ENCODE data around the gene FBXW5. TPM values are rescaled to one million over a fixed set of nuclear protein-coding genes. Genes with fewer than 3 reads are reported as not detected.

The FBXW5 gene
- total RNA-seq, 2 experiments from 2014 or later, result 54.4 to 66.4 TPM

DNA sequence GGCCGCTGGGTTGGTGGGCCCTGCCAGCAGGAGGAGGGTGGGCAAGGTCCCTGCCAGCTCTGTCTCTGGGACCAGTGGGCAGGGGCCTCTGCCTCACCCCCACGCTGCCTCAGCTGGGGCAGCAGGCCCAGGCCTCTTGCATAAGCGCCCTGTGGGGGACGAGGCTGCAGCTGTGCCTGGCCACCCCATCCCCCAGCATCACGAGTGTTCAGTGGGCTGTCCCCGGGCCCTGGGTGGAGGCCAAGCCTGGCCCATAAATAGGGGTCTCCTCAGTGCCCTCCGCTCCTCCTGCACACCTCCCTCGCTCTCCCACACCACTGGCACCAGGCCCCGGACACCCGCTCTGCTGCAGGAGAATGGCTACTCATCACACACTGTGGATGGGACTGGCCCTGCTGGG is 32.7 kb upstream of the FBXW5 start, which contains the start of gene PTGDS:
TSS of gene PTGDS (plus strand) at position 282 of the 400 bp plus-strand sequence. CDS start at position 357, 75 bp downstream.
- ChIA-PET POLR2A (no interaction called here), CTCF (no interaction called here)
- H3K27ac Mint-ChIP-seq, result no peak within 1 kb of the TSS
- no peaks in the 10 kb centered on the region for H3K9me3 Mint-ChIP-seq (ENCODE audit: low read depth)
- H3K36me3 Mint-ChIP-seq (ENCODE audit: low read depth), result no peaks in the 10 kb centered on the region
- intact Hi-C loops (cut with DNase I, micrococcal nuclease), result no loop called here
- peaks cover 13% of the 10 kb centered on the region for H3K4me1 Mint-ChIP-seq
- no peaks in the 10 kb centered on the region for H3K27me3 Mint-ChIP-seq
- DNase-seq, result no peak
- H3K4me3 Mint-ChIP-seq, result no peak within 1 kb of the TSS
- no peak for ATAC-seq

DNA sequence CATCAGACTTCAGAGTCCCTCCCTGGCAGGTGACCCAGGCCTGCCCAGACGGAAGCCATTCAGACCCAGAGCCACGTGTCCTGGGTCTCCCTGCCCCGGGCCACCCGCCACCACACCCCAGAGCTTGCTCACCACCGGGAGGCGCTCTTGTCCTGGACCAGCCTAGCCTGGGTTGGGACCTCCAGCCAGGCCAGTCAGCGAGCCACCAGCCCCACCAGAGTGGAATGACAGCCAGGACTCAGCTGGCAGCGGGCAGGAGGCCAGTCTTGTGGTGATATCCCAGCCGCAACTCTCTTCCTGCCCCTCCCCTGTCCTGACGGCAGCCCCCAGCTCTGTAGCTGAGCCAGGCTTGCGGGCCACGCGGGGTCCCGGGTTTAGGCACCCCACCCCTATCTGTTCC is 31.1 kb upstream of the FBXW5 start:
- ChIA-PET CTCF (interaction anchor here (0.6 to 2.9 kb wide), 11 partner anchors 11 to 261 kb away, joined by 3 to 12 read pairs (median 3); partner anchors contain the start of gene PAXX), POLR2A (interaction anchor here (0.6 kb wide), 1 partner anchor 306 kb away, joined by 3 read pairs; no protein-coding TSS in a partner anchor)
- Mint-ChIP-seq H3K27ac (peak overlapping the region; percentile 25), H3K9me3 (ENCODE audit: low read depth) (no peaks in the 10 kb centered on the region), H3K4me3 (no peak overlapping the region), H3K36me3 (ENCODE audit: low read depth) (no peaks in the 10 kb centered on the region), H3K4me1 (peaks cover 13% of the 10 kb centered on the region), H3K27me3 (no peaks in the 10 kb centered on the region)
- intact Hi-C loops (cut with DNase I, micrococcal nuclease), result no loop called here
- DNase-seq (peak; percentile 70), ATAC-seq (peak; percentile 31)

DNA sequence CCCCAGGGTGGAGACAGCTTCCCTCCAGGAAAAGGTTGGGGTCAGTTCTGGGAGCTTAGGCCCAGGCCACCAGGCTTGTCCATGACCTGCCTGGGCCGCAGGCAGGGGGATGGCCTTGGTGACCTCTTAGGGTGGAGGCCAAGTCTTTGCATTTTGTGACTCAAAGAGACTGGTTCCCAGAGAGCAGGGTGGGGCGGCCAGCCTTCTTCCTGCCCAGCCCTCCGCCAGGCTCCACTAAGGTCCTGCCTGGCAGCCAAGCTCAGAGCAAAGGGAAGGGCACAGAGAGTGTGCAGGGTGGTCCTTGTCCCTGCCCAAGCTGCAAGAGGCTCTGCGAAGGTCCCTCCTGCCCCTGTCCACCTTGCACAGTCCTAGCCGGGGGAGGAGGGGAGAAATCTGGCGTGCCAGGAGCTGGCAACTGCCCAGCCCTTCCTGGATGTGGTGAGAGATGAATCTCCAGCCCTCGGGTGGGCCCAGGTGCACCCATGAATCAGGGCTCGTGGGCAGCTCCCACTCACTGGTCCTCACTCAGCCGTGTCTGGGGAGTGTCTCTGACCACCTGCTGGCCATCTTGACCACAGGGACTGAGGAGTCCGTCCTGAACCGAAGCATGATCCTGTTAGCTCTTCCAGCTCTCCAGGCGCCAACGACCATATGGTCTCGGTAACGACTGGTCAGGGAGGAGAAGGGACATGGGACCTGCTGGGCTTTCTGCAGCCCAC is 30.4 kb upstream of the FBXW5 start:
- POLR2A ChIA-PET, result no interaction called here
- DNase-seq, result no peak
- H3K36me3 Mint-ChIP-seq (ENCODE audit: low read depth), result no peaks in the 10 kb centered on the region
- peak overlapping the region; percentile 25 for H3K27ac Mint-ChIP-seq
- no peaks in the 10 kb centered on the region for H3K9me3 Mint-ChIP-seq (ENCODE audit: low read depth)
- CTCF ChIA-PET, result interaction anchor here (0.6 to 2.9 kb wide), 9 partner anchors 12 to 262 kb away, joined by 3 to 12 read pairs (median 3); partner anchors contain the start of gene PAXX
- intact Hi-C loops (cut with DNase I, micrococcal nuclease), result no loop called here
- H3K27me3 Mint-ChIP-seq, result no peaks in the 10 kb centered on the region
- peak; percentile 11 for ATAC-seq
- H3K4me1 Mint-ChIP-seq, result peaks cover 13% of the 10 kb centered on the region
- H3K4me3 Mint-ChIP-seq, result no peak overlapping the region

DNA sequence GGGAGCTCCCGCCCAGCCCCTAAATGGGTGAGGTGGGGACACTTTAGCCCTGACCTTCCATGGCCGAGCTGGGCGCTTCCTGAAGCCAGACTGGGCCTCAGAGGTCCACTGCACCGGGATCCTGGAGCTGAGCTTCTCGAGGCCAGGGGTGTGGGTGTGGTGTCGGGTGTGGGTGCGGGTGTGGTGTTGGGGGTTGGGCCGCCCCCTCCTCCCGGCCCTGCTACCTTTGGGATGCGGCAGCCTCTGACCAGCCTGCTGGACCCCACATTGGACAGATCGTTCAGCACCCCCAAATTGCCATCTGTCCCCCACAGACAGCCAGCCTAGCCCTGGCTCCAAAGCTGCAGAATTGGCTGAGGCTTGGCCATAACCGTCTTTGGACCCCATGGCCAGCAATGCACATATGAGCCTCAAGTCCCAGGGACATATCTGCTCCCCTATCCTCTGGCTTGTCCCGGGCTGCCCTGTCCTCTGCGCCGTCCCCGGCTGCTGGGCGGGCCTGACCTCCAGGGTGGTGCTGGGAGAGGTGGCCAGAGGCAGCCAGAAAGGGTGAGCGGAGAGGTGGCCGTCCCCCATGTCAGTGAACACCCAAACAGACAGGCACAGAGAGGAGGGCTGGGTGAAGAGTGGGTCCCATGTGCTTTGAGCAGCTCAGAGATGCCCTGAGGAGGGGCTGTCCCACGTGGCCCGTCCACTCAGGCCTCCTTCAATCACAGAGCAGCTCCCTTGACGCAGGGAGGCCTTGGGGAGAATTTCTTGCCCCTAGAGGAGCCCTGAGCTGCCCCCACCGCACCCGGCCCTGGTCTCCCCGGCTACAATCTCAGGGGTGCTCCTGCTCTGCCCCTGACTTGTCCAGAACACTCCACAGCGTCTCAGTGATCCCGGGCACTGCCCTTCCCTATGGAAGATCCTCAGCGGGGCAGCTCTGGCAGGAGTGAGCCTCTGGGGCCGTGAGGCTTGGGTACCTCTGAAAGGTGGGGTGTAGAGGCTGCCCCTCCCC is 29.4 kb upstream of the FBXW5 start:
- Mint-ChIP-seq H3K27ac (no peak overlapping the region), H3K36me3 (ENCODE audit: low read depth) (no peaks in the 10 kb centered on the region), H3K4me3 (no peak overlapping the region), H3K9me3 (ENCODE audit: low read depth) (no peaks in the 10 kb centered on the region), H3K4me1 (peaks cover 13% of the 10 kb centered on the region), H3K27me3 (no peaks in the 10 kb centered on the region)
- ChIA-PET POLR2A (no interaction called here), CTCF (interaction anchor here (0.7 to 2.9 kb wide), 3 partner anchors 55 to 180 kb away, joined by 4 to 12 read pairs (median 5); no protein-coding TSS in a partner anchor)
- DNase-seq (no peak), ATAC-seq (no peak)
- intact Hi-C loops (cut with DNase I, micrococcal nuclease), result no loop called here

DNA sequence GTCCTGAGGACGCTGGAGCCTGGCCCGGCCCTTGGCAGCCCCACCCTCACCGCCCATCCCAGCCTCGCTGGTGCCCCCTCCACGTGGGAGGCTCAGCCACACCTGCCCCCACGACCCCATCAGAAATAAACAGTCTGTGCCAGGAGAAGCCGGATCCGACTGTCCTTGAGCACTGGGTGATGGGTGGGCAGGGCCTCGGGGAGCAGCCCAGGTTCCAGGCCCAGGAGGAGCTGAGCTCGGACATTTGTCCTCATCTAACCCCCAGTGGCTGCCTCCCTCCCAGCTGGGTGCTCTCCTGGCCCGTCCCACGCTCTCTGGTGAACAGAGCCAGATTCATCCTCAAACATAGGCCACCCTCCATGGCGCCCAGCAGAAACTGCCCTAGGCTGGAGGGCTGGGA is 28.2 kb upstream of the FBXW5 start:
- no peak for DNase-seq
- intact Hi-C loops (cut with DNase I, micrococcal nuclease), result no loop called here
- Mint-ChIP-seq H3K27ac (no peak overlapping the region), H3K36me3 (ENCODE audit: low read depth) (no peaks in the 10 kb centered on the region), H3K4me3 (no peak overlapping the region), H3K27me3 (no peaks in the 10 kb centered on the region), H3K9me3 (ENCODE audit: low read depth) (no peaks in the 10 kb centered on the region), H3K4me1 (peaks cover 13% of the 10 kb centered on the region)
- POLR2A ChIA-PET, result no interaction called here
- CTCF ChIA-PET, result no interaction called here
- ATAC-seq, result no peak

DNA sequence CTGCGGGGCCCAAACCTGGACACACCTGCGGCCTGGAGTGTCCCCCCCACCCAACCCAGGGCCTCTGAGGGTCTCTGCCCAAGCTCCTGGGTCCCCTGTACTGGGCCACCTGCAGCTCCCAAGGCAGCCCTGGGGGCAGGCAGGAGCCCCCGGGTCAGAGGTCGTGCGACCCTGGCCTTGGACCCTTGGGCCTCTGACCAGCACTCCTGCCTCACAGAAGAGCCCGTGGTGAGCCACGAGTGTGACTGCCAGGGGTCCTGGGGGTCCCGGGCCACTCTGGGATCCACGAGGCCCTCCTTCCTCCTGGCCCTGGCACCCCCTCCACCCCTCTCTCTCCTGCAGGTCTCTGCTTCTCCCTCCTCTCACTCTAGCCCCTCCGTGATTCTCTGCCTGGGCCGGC is 27.8 kb upstream of the FBXW5 start:
- POLR2A ChIA-PET, result no interaction called here
- Mint-ChIP-seq H3K4me1 (peaks cover 13% of the 10 kb centered on the region), H3K9me3 (ENCODE audit: low read depth) (no peaks in the 10 kb centered on the region), H3K36me3 (ENCODE audit: low read depth) (no peaks in the 10 kb centered on the region), H3K27me3 (no peaks in the 10 kb centered on the region), H3K27ac (no peak overlapping the region), H3K4me3 (no peak overlapping the region)
- no peak for ATAC-seq
- DNase-seq, result no peak
- intact Hi-C loops (cut with DNase I, micrococcal nuclease), result no loop called here
- CTCF ChIA-PET, result interaction anchor here (0.6 kb wide), 1 partner anchor 194 kb away, joined by 4 read pairs; no protein-coding TSS in a partner anchor

DNA sequence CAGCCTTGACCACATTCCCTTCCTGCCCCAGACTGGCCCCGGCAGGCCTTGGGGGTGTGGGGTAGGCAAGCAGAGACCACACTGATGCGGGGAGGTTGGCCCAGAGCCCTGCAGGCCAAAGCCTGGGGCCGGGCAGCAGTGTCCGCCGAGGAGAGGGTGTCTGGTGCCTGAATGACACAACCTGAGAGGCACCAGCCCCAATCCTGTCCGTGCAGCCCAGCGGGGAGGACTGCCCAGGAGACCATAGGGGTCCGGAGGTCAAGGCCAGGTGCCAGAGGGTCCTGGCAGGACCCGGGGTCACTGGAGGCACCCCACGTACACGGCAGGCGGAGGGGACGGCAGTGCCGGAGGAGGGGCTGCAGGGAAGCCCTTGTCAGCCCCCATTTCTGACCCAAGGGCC is 27.2 kb upstream of the FBXW5 start:
- POLR2A ChIA-PET, result no interaction called here
- H3K27ac Mint-ChIP-seq, result no peak overlapping the region
- H3K27me3 Mint-ChIP-seq, result no peaks in the 10 kb centered on the region
- ATAC-seq, result no peak
- no peak for DNase-seq
- H3K36me3 Mint-ChIP-seq (ENCODE audit: low read depth), result no peaks in the 10 kb centered on the region
- H3K9me3 Mint-ChIP-seq (ENCODE audit: low read depth), result no peaks in the 10 kb centered on the region
- H3K4me3 Mint-ChIP-seq, result no peak overlapping the region
- CTCF ChIA-PET, result interaction anchor here (0.6 kb wide), 2 partner anchors 193 to 247 kb away, joined by 4 read pairs; no protein-coding TSS in a partner anchor
- intact Hi-C loops (cut with DNase I, micrococcal nuclease), result no loop called here
- peaks cover 13% of the 10 kb centered on the region for H3K4me1 Mint-ChIP-seq

DNA sequence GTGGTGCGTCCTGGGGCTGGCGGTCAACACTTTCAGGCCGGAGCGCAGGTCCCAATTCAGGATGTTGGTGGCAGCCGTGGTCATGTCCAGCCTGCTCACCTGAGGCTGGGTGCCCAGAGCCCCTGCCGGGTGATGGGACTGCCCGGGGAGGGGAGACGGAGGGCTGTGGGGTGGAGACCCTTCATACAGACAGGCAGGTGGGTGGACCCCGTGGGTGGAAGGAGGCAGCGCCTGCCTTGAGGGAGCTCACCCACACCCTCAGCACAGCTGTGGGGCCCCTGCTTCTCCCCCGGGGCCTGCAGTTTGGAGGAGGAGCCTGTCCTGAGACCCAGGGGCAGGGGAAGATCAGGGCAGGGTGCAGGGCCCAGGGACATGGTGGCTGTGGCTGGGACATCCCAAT is 25.8 kb upstream of the FBXW5 start:
- POLR2A ChIA-PET, result no interaction called here
- no peak overlapping the region for H3K27ac Mint-ChIP-seq
- H3K27me3 Mint-ChIP-seq, result no peaks in the 10 kb centered on the region
- CTCF ChIA-PET, result interaction anchor here (0.6 kb wide), 1 partner anchor 60 kb away, joined by 3 read pairs; no protein-coding TSS in a partner anchor
- H3K4me3 Mint-ChIP-seq, result no peak overlapping the region
- H3K36me3 Mint-ChIP-seq (ENCODE audit: low read depth), result no peaks in the 10 kb centered on the region
- DNase-seq (no peak), ATAC-seq (no peak)
- intact Hi-C loops (cut with DNase I, micrococcal nuclease), result no loop called here
- H3K9me3 Mint-ChIP-seq (ENCODE audit: low read depth), result no peaks in the 10 kb centered on the region
- peaks cover 16% of the 10 kb centered on the region for H3K4me1 Mint-ChIP-seq

DNA sequence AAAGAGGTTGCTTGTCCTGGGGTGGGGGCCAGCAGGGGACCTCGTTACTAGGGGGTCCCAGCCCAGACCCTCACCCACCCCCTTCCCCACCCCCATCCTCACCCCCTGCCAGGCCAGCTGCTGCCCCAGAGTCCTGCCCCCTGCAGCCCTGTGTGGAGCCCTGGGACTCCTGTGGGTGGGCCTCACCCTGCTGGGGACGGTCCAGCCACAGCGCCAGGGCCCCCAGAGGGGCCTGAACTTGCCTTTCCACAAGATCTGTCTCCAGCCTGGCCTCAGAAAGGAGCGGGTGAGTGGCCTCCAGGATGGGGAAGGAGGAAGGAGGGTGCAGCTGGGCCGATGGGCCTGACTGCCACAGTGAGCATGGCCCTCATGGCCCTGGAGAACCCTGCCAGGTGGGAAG is 25.2 kb upstream of the FBXW5 start:
- H3K36me3 Mint-ChIP-seq (ENCODE audit: low read depth), result no peaks in the 10 kb centered on the region
- CTCF ChIA-PET, result no interaction called here
- POLR2A ChIA-PET, result no interaction called here
- ATAC-seq (no peak), DNase-seq (no peak)
- no peaks in the 10 kb centered on the region for H3K9me3 Mint-ChIP-seq (ENCODE audit: low read depth)
- H3K27ac Mint-ChIP-seq, result no peak overlapping the region
- no peak overlapping the region for H3K4me3 Mint-ChIP-seq
- H3K4me1 Mint-ChIP-seq, result peaks cover 12% of the 10 kb centered on the region
- no peaks in the 10 kb centered on the region for H3K27me3 Mint-ChIP-seq
- intact Hi-C loops (cut with DNase I, micrococcal nuclease), result no loop called here

DNA sequence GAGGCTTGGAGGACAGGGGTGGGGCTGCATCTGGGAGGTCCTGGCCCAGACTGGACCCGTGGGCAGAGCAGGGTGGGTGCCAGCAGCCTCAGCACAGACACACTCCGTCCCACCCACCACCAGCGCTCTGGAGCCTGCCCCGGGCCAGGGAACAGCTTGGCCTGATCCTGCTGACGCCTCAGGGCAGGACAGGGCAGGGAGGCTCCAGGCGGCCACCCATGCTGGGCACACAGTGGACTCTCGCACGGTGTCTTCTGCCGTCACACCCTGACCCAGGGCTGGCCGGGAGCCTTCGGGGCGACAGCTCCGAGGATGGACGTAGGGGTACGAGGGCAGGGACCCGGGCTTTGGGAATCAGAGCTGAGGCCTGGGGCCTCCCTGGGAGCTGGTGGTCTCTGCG is 24.6 kb upstream of the FBXW5 start:
- intact Hi-C loops (cut with DNase I, micrococcal nuclease), result no loop called here
- no peak for DNase-seq
- H3K27ac Mint-ChIP-seq, result no peak overlapping the region
- ATAC-seq, result no peak
- H3K4me1 Mint-ChIP-seq, result peaks cover 15% of the 10 kb centered on the region
- H3K36me3 Mint-ChIP-seq (ENCODE audit: low read depth), result no peaks in the 10 kb centered on the region
- H3K9me3 Mint-ChIP-seq (ENCODE audit: low read depth), result no peaks in the 10 kb centered on the region
- H3K27me3 Mint-ChIP-seq, result no peaks in the 10 kb centered on the region
- H3K4me3 Mint-ChIP-seq, result no peak overlapping the region
- ChIA-PET POLR2A (no interaction called here), CTCF (no interaction called here)

DNA sequence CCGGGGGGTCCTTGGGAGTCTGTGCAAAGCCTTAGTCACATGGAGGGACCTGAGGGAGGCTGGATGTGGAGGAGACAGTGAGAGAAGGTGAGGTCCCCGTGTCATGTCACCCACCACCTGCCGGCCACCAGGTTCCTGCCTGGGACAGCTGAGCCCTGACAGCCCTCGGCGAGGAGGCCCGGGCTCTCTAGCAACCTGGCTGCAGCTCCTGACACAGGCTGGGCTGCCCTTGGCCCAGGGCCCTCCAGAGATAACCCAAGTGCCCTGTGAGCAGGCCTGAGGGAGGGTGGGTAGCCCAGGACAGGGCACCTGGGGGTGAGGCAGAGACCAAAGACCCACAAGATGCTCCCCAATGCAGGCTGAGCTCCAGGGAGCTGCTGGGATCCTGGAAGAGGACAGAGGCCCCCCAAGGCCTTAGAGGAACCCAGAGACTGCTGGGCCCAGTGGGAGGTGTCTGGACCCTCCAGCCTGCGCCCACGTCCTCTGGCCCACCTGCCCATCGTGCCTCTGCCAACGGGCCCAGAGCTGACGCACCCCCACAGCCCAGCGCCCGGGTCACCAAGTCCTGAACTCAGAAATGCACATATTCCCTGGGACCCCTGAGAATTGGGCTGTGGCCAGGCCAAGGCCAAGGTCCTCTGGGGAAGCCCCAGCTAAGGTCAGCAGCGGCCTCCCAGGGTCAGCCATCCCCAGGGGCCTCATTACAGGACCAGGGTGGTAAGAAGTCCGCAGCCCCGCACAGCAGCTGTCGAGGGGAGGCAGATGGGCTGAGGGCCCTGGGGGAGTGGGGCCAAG is 24.0 kb upstream of the FBXW5 start:
- ATAC-seq, result no peak
- Mint-ChIP-seq H3K36me3 (ENCODE audit: low read depth) (no peaks in the 10 kb centered on the region), H3K27ac (no peak overlapping the region), H3K27me3 (no peaks in the 10 kb centered on the region), H3K4me3 (no peak overlapping the region), H3K9me3 (ENCODE audit: low read depth) (no peaks in the 10 kb centered on the region), H3K4me1 (peaks cover 15% of the 10 kb centered on the region)
- intact Hi-C loops (cut with DNase I, micrococcal nuclease), result no loop called here
- DNase-seq, result no peak
- CTCF ChIA-PET, result no interaction called here
- POLR2A ChIA-PET, result no interaction called here
